IMR-90 (cell line): Measurements from ENCODE around the gene TECPR2. TPM values are rescaled to one million over a fixed set of nuclear protein-coding genes. Genes with fewer than 3 reads are reported as not detected.

Experiments
- ATAC-seq: fragments of 200-7000 bp; cut with Tn5 transposase; 2 replicates; pipeline ENCODE4 v1.9.1; 2020; ENCODE audit warnings: low read depth, mild to moderate bottlenecking, moderate library complexity
- BruUV-seq: library from RNA; stranded (reverse); fragments of 400-500 nt; replicated peaks from 2 replicates; lab custom pipeline; 2021; lab: Mats Ljungman, UMichigan
- CTCF ChIA-PET: fragments of 300-600 bp; formaldehyde crosslinking; extraction: SDS; loops from one replicate; lab custom pipeline; 2021; ENCODE audit warnings: antibody characterized with exemption; lab: Yijun Ruan, JAX
- POLR2A ChIA-PET: fragments of 300-600 bp; sonication (Branson Sonifier 250); formaldehyde crosslinking; loops from one replicate; lab custom pipeline; 2022; ENCODE audit warnings: antibody characterized with exemption; ENCODE audit not compliant: unreplicated experiment; lab: Charles Lee
- DNase-seq: peaks from one replicate; pipeline ENCODE4 v3.0.0; 2013
- H2AFZ ChIP-seq: replicated peaks from 2 replicates; pipeline ENCODE3; 2013; ENCODE audit warnings: low read length, mild to moderate bottlenecking; ENCODE audit not compliant: poor library complexity
- H2AK5ac ChIP-seq: 2 replicates; pipeline ENCODE4 v1.6.1; 2013; ENCODE audit warnings: low read depth, low read length, inconsistent platforms
- H2AK9ac ChIP-seq: replicated peaks from 2 replicates; pipeline ENCODE3; 2013; ENCODE audit warnings: mild to moderate bottlenecking, low read depth, low read length, moderate library complexity; ENCODE audit not compliant: poor library complexity
- H2BK120ac ChIP-seq: 2 replicates; pipeline ENCODE4 v1.6.1; 2013; ENCODE audit warnings: low read depth, low read length, inconsistent platforms
- H2BK15ac ChIP-seq: 3 replicates; pipeline ENCODE4 v1.6.1; 2013; ENCODE audit warnings: low read depth, low read length, inconsistent platforms
- H2BK20ac ChIP-seq: 2 replicates; pipeline ENCODE4 v1.6.1; 2013; ENCODE audit warnings: low read depth, mild to moderate bottlenecking, inconsistent platforms, low read length, moderate library complexity
- H2BK5ac ChIP-seq: 2 replicates; pipeline ENCODE4 v1.6.1; 2013; ENCODE audit warnings: mild to moderate bottlenecking, low read depth, low read length, inconsistent platforms; ENCODE audit not compliant: poor library complexity, severe bottlenecking
- H3K14ac ChIP-seq: replicated peaks from 2 replicates; pipeline ENCODE4 v1.6.1; 2013; ENCODE audit warnings: low read depth, low read length, inconsistent platforms
- H3K18ac ChIP-seq: 2 replicates; pipeline ENCODE4 v1.6.1; 2013; ENCODE audit warnings: low read depth, low read length, control low read depth
- H3K23ac ChIP-seq: 2 replicates; pipeline ENCODE4 v1.6.1; 2013; ENCODE audit warnings: low read depth, low read length, inconsistent platforms
- H3K27ac ChIP-seq: 2 replicates; pipeline ENCODE4 v1.5.1; 2013; ENCODE audit warnings: mild to moderate bottlenecking, control low read depth, low read length; ENCODE audit not compliant: insufficient read depth
- H3K27me3 ChIP-seq: 2 replicates; pipeline ENCODE4 v1.6.1; 2013; ENCODE audit warnings: low read length; ENCODE audit not compliant: control insufficient read depth, insufficient read depth
- H3K36me3 ChIP-seq: 2 replicates; pipeline ENCODE4 v1.6.1; 2013; ENCODE audit warnings: low read length, mixed read lengths; ENCODE audit not compliant: control insufficient read depth, insufficient read depth
- H3K4ac ChIP-seq: 2 replicates; pipeline ENCODE4 v1.6.1; 2013; ENCODE audit warnings: low read depth, low read length, inconsistent platforms
- H3K4me1 ChIP-seq: 2 replicates; pipeline ENCODE4 v1.6.1; 2013; ENCODE audit warnings: low read length, mixed read lengths; ENCODE audit not compliant: control insufficient read depth, insufficient read depth
- H3K4me2 ChIP-seq: 2 replicates; pipeline ENCODE4 v1.6.1; 2013; ENCODE audit warnings: low read depth, mild to moderate bottlenecking, control low read depth, low read length, moderate library complexity
- H3K4me3 ChIP-seq: 2 replicates; pipeline ENCODE4 v1.5.1; 2013; ENCODE audit warnings: low read depth, mild to moderate bottlenecking, control low read depth, low read length, moderate library complexity; ENCODE audit not compliant: insufficient read depth
- H3K56ac ChIP-seq: 2 replicates; pipeline ENCODE4 v1.6.1; 2013; ENCODE audit warnings: low read length, inconsistent platforms; ENCODE audit not compliant: insufficient read depth; ENCODE audit errors: extremely low read depth
- H3K79me1 ChIP-seq, 2 experiments: 2 replicates each; pipeline ENCODE4 v1.6.1; 2013; ENCODE audit warnings: low read length in 2 of 2, inconsistent platforms in 1 of 2, low read depth in 1 of 2
- H3K9ac ChIP-seq: 2 replicates; pipeline ENCODE4 v1.6.1; 2013; ENCODE audit warnings: low read depth, low read length, control low read depth
- H3K9me1 ChIP-seq: 2 replicates; pipeline ENCODE4 v1.6.1; 2013; ENCODE audit warnings: low read length, inconsistent platforms; ENCODE audit not compliant: insufficient read depth
- H3K9me3 ChIP-seq: 2 replicates; pipeline ENCODE4 v1.6.1; 2013; ENCODE audit warnings: low read length; ENCODE audit not compliant: control insufficient read depth, insufficient read depth
- H4K20me1 ChIP-seq: 2 replicates; pipeline ENCODE4 v1.6.1; 2013; ENCODE audit warnings: low read length, inconsistent platforms; ENCODE audit not compliant: insufficient read depth
- H4K5ac ChIP-seq: 2 replicates; pipeline ENCODE4 v1.6.1; 2013; ENCODE audit warnings: mild to moderate bottlenecking, low read depth, low read length, control low read depth
- H4K8ac ChIP-seq, 2 experiments: 2 replicates each; pipeline ENCODE4 v1.6.1; 2013; ENCODE audit warnings: low read depth in 2 of 2, low read length in 2 of 2, control low read depth in 1 of 2, inconsistent platforms in 1 of 2
- H4K91ac ChIP-seq: 2 replicates; pipeline ENCODE4 v1.6.1; 2013; ENCODE audit warnings: low read depth, low read length, inconsistent platforms; ENCODE audit not compliant: insufficient read depth
- CEBPB ChIP-seq: IDR thresholded peaks from 2 replicates; pipeline ENCODE4 v1.6.1; 2012; ENCODE audit warnings: low read depth, low read length, improper control_type of control experiment
- CHD1 ChIP-seq: IDR thresholded peaks from 2 replicates; pipeline ENCODE4 v1.6.1; 2012; ENCODE audit warnings: low read depth, low read length, improper control_type of control experiment
- CTCF ChIP-seq: conservative IDR thresholded peaks from 2 replicates; pipeline ENCODE4 v1.5.1; 2012; ENCODE audit warnings: mild to moderate bottlenecking, low read depth, low read length, improper control_type of control experiment
- ELK1 ChIP-seq: fragments of 150-350 bp; IDR thresholded peaks from 2 replicates; pipeline ENCODE4 v1.6.1; 2016; ENCODE audit warnings: low read depth, mild to moderate bottlenecking, low read length, moderate library complexity, borderline replicate concordance
- FOS ChIP-seq: fragments of 150-350 bp; IDR thresholded peaks from 2 replicates; pipeline ENCODE4 v1.6.1; 2016; ENCODE audit warnings: low read depth, low read length
- RCOR1 ChIP-seq: IDR thresholded peaks from 2 replicates; pipeline ENCODE4 v1.6.1; 2012; ENCODE audit warnings: mild to moderate bottlenecking, low read length, improper control_type of control experiment; ENCODE audit not compliant: insufficient replicate concordance
- RFX5 ChIP-seq: IDR thresholded peaks from 2 replicates; pipeline ENCODE4 v1.8.0; 2012; ENCODE audit warnings: low read depth, mild to moderate bottlenecking, low read length, moderate library complexity
- SMC3 ChIP-seq: fragments of 150-350 bp; IDR thresholded peaks from 2 replicates; pipeline ENCODE4 v1.6.1; 2016; ENCODE audit warnings: low read depth, mild to moderate bottlenecking, antibody characterized with exemption, low read length, moderate library complexity
- WGBS, 2 experiments: methylation state at CpG; one replicate each; pipeline versions ENCODE4 v1.1.5 to v1.1.7; 2013; ENCODE audit warnings: missing lambda C conversion rate in 2 of 2; ENCODE audit not compliant: insufficient read length in 1 of 2; ENCODE audit errors: extremely low coverage in 2 of 2; 5-methylcytosine and 5-hydroxymethylcytosine counted together
- dilution Hi-C: fragments of 300-500 bp; cut with HindIII; formaldehyde crosslinking; loops from one replicate; pipeline ENCODE4 v1.14.3; 2018; ENCODE audit warnings: low sequenced_read_pairs; ENCODE audit not compliant: unreplicated experiment
- in situ Hi-C: fragments of 300-500 bp; cut with MboI; formaldehyde crosslinking; loops from 3 replicates; pipeline ENCODE4 v1.14.3; 2019; ENCODE audit warnings: low sequenced_read_pairs, inconsistent platforms, mixed read lengths
- intact Hi-C: fragments of 100-400 bp; cut with micrococcal nuclease; formaldehyde crosslinking; loops from 2 replicates; pipeline ENCODE4 v1.10.0; 2022
- polyA plus RNA-seq, 3 experiments: library from polyadenylated mRNA; depleted of rRNA; stranded (reverse); fragments of >200 nt; gene quantifications; 2 replicates each; pipeline ENCODE4 v1.2.3, GENCODE V29; 2012; ENCODE audit warnings: low replicate concordance in 1 of 3
- total RNA-seq: library from RNA; depleted of rRNA; stranded (reverse); fragments of >200 nt; gene quantifications from 2 replicates; pipeline ENCODE4 v1.2.3, GENCODE V29; 2012

TECPR2 gene
- total and polyA plus RNA-seq, 2 of the 4 experiments (the other 2 are of a cell fraction), result 9.5 to 11.7 TPM

- ChIA-PET POLR2A (no interaction called here), CTCF (no interaction called here)
- Histone ChIP-seq H2BK5ac (no peak overlapping the region), H3K56ac (no peak overlapping the region), H3K9me1 (no peaks in the 10 kb centered on the region; the same call in 1 of the 2 replicates), H3K14ac (no peak overlapping the region), H3K27ac (no peak overlapping the region), H3K36me3 (peaks cover 23% of the 10 kb centered on the region), H2AK9ac (no peak overlapping the region), H2BK120ac (no peak overlapping the region), H4K20me1 (no peaks in the 10 kb centered on the region), H3K4ac (no peak overlapping the region), H3K4me3 (no peak overlapping the region), H2BK20ac (no peak overlapping the region), H2AFZ (no peak overlapping the region), H3K4me1 (no peaks in the 10 kb centered on the region), H3K4me2 (no peak overlapping the region), H3K9me3 (no peaks in the 10 kb centered on the region), H3K79me1 (no peaks in the 10 kb centered on the region), H3K27me3 (no peaks in the 10 kb centered on the region), H4K91ac (no peak overlapping the region), H2AK5ac (no peak overlapping the region), H3K23ac (no peak overlapping the region), H4K5ac (no peak overlapping the region), H3K9ac (no peak overlapping the region), H2BK15ac (no peak overlapping the region), H3K18ac (no peak overlapping the region), H4K8ac (no peak overlapping the region)
- no TSS peak for BruUV-seq
- DNase-seq (no peak), ATAC-seq (no peak)
- intact Hi-C loops (no loop called here), in situ Hi-C loops (no loop called here), dilution Hi-C loops (no loop called here)
- WGBS, 2 experiments, result 96% methylated on average over 5 of the region's 11 CpGs; no CpG with 5 or more reads in 1 of the 2 experiments
- TF ChIP-seq RFX5 (no peak), CEBPB (no peak), ELK1 (no peak), SMC3 (no peak), CTCF (no peak), CHD1 (no peak), FOS (no peak), RCOR1 (no peak)
Observed at GRCh38 chr14:102496331-102496691, 133.6 kb downstream of the TECPR2 start.
